GM13977 (cell line): Measurements from ENCODE around the gene GPR162.

Experiments
- DNase-seq: peaks from one replicate; pipeline ENCODE4 v3.0.0; 2012; ENCODE audit warnings: low spot score
- CTCF ChIP-seq: IDR thresholded peaks from 2 replicates; pipeline ENCODE4 v1.5.1; 2012; ENCODE audit warnings: mild to moderate bottlenecking, control low read depth; ENCODE audit not compliant: insufficient read depth; ENCODE audit errors: extremely low read depth, missing control alignments
- in situ Hi-C: fragments of 300-500 bp; cut with MboI; formaldehyde crosslinking; loops from one replicate; pipeline ENCODE4 v1.12.0; 2022; ENCODE audit warnings: low sequenced_read_pairs, low pct_unique_long_range_greater_than_20kb, mixed read lengths, inconsistent platforms; ENCODE audit not compliant: unreplicated experiment

The GPR162 gene

GRCh38 chr12:6849976-6850560 is 28.4 kb downstream of the GPR162 start:
- in situ Hi-C loops, result no loop called here
- no peak for TF ChIP-seq CTCF

GRCh38 chr12:6850796-6851152 is 29.2 kb downstream of the GPR162 start:
- in situ Hi-C loops, result no loop called here
- DNase-seq, result no peak

More at GRCh38 chr12:6849976-6850560, 28.4 kb downstream of the GPR162 start:
- no peak for DNase-seq

DNA sequence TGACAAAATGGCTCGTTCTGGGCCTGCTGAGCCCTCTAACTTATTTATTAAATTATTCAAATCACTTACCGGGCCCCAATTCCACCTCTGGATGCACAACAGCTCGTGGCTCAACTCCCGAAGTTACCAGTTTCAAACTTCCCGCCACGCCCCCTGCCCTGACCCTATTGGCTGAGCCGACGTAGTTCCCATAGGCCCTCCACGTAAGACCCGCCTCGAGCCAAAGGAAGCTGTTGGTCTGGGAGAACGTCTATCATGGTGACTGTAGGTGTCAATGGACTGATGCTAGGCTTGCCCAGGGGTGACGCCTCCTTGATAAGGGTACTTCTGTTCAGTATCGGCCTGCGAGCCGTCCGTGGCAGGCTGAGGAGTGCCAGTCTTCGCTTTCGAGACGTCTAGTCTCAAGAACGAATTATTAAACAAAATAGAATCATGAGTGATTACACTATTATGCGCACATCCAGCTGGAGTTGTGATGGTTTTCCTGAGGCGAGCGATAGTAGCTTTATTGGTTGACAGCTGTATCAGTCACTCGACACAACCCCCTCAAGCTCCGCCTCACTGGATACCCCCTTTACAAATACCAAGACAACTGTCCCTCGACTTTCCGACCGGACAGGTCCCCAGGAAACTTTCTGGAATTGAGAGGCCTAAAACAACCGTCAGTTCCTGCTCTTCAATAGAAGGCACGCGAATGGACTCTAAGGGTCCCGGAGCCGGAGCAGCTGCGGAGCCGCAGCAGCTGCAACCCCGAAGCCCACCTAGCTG is 29.7 kb downstream of the GPR162 start, which contains the start of gene CDCA3:
Gene CDCA3, minus strand, starts transcription at position 134 of the 768 bp plus-strand sequence. CDS start 334 bp downstream, outside the sequence.
- in situ Hi-C loops, result no loop called here
- no peak for TF ChIP-seq CTCF
- peak; percentile 99 for DNase-seq

More at GRCh38 chr12:6850796-6851152, 29.2 kb downstream of the GPR162 start:
- TF ChIP-seq CTCF, result no peak

GRCh38 chr12:6851921-6852650 is 30.5 kb downstream of the GPR162 start, which contains the start of gene USP5:
Gene USP5, plus strand, starts transcription at chr12:6852150. Its CDS starts 30 bp downstream, at chr12:6852180.
- in situ Hi-C loops, result no loop called here
- DNase-seq, result peak; percentile 95
- TF ChIP-seq CTCF, result no peak

- DNase-seq, result no peak
- no peak for TF ChIP-seq CTCF
- in situ Hi-C loops, result no loop called here
Observed at GRCh38 chr12:6852651-6853354, 31.2 kb downstream of the GPR162 start.

- no peak for DNase-seq
- in situ Hi-C loops, result no loop called here
- no peak for TF ChIP-seq CTCF
Observed at GRCh38 chr12:6853626-6854025, 32.0 kb downstream of the GPR162 start.
